Psoas muscle (tissue), 8 donors: Measurements from ENCODE around the gene KRTAP10-5. TPM values are rescaled to one million over a fixed set of nuclear protein-coding genes. Genes with fewer than 3 reads are reported as not detected.
"Not testable (repeated sequence)": the region's sequence is repeated elsewhere in the genome, so short reads cannot be mapped to it uniquely, and the experiment has no call there.

Source experiments
- ATAC-seq, 4 donors: fragments of 200-7000 bp; cut with Tn5 transposase; one replicate each; pipeline ENCODE4 v1.9.1; 2020; ENCODE audit warnings: moderate library complexity in 3 of 4, mild to moderate bottlenecking in 2 of 4
- DNase-seq, 2 donors: peaks; one replicate each; pipeline ENCODE4 v3.0.0-alpha.2; 2020
- H3K27ac ChIP-seq: fragments of 200-600 bp; one replicate; pipeline ENCODE4 v1.8.0; 2022
- H3K27me3 ChIP-seq, 3 donors: fragments of 200-600 bp in 1 of 3; one replicate each; pipeline versions ENCODE4 v1.6.1 to v1.8.0; 2013 to 2022; ENCODE audit warnings: low read length in 2 of 3, mild to moderate bottlenecking in 2 of 3, moderate library complexity in 1 of 3; ENCODE audit not compliant: insufficient read depth in 3 of 3
- H3K36me3 ChIP-seq, 2 donors: fragments of 200-600 bp in 1 of 2; one replicate each; pipeline versions ENCODE4 v1.6.1 to v1.8.0; 2013 to 2022; ENCODE audit warnings: low read depth in 1 of 2, mild to moderate bottlenecking in 1 of 2, moderate library complexity in 1 of 2; ENCODE audit not compliant: insufficient read depth in 1 of 2
- H3K4me1 ChIP-seq: fragments of 200-600 bp; one replicate; pipeline ENCODE4 v1.8.0; 2022
- H3K4me3 ChIP-seq: fragments of 200-600 bp; one replicate; pipeline ENCODE4 v1.8.0; 2022; ENCODE audit warnings: mild to moderate bottlenecking
- H3K9me3 ChIP-seq: fragments of 200-600 bp; one replicate; pipeline ENCODE4 v1.8.0; 2022
- WGBS, 3 donors: extraction: QIAGEN DNeasy Blood & Tissue Kit; methylation state at CpG; one replicate each; pipeline versions ENCODE4 v1.1.6 to v1.1.7; 2013; 5-methylcytosine and 5-hydroxymethylcytosine counted together
- intact Hi-C, 2 donors: fragments of 100-400 bp; cut with DNase I; formaldehyde crosslinking; loops; one replicate each; pipeline versions ENCODE4 v1.11.0 to v1.14.2; 2022
- polyA plus RNA-seq, 3 donors: library from polyadenylated mRNA; stranded (reverse); fragments of 200-250 nt; gene quantifications; one replicate each; pipeline ENCODE4 v1.2.3, GENCODE V29; 2013
- total RNA-seq, 4 donors: library from RNA; stranded (reverse); fragmentation: NEBNext Ultra II Directional in 2 of 4; extraction: Animal tissue kit (Norgen Biotek cat#: 25700) in 2 of 4; gene quantifications; one replicate each; pipeline versions ENCODE4 v1.2.1 to v1.2.4, GENCODE V29; 2021 to 2023
- TF ChIP-seq, protein P1 (sequence below): fragments of 200-600 bp; IDR thresholded peaks from one replicate; pipeline ENCODE4 v1.8.0; 2022; ENCODE audit warnings: antibody characterized with exemption
- donor health status: healthy with polysubstance abuse.
- donor health status: DM: no; HTN: no; CAD: no; lungs with moderate emphysema.
- donor health status: Bipolar disorder and iron deficiency.
- donor health status: healthy.
- donor health status: DM: yes; HTN: yes; CAD: no.
- donor health status: DM: no; HTN: no; CAD: no.
- donor health status: DM: no; HTN: no; CAD: no.
- donor health status: DM: yes; HTN: yes; CAD: no.

Gene KRTAP10-5
- total and polyA plus RNA-seq, 7 donors = not detected

DNA sequence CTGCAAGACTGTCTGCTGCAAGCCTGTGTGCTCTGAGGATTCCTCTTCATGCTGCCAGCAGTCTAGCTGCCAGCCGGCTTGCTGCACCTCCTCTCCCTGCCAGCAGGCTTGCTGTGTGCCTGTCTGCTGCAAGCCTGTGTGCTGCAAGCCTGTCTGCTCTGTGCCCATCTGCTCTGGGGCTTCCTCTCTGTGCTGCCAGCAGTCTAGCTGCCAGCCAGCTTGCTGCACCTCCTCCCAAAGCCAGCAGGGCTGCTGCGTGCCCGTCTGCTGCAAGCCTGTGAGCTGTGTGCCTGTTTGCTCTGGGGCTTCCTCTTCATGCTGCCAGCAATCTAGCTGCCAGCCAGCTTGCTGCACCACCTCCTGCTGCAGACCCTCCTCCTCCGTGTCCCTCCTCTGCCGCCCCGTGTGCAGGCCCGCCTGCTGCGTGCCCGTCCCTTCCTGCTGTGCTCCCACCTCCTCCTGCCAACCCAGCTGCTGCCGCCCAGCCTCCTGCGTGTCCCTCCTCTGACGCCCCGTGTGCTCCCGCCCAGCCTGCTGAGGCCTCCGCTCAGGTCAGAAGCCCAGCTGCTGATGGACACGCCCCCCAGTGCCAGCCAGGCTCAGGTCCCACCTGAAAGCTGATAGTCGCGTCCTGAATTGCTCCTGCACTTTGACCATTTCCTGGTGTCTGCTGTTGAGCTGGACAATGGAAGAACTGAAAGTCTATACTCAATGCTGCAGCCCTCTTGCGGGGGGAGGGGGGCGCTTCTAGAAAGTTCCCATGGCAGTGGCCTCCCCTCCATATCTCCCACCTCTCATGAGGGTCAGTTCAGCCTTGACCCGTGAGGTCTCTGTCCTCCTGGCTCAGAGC is 5.7 kb downstream of the KRTAP10-5 start:
- ATAC-seq (no peak), DNase-seq (no peak)
- no peaks in the 10 kb centered on the region for H3K36me3 ChIP-seq
- H3K4me1 ChIP-seq = no peaks in the 10 kb centered on the region
- H3K9me3 ChIP-seq = peaks cover 15% of the 10 kb centered on the region
- no peak overlapping the region for H3K27ac ChIP-seq
- TF ChIP-seq, protein P1, sequence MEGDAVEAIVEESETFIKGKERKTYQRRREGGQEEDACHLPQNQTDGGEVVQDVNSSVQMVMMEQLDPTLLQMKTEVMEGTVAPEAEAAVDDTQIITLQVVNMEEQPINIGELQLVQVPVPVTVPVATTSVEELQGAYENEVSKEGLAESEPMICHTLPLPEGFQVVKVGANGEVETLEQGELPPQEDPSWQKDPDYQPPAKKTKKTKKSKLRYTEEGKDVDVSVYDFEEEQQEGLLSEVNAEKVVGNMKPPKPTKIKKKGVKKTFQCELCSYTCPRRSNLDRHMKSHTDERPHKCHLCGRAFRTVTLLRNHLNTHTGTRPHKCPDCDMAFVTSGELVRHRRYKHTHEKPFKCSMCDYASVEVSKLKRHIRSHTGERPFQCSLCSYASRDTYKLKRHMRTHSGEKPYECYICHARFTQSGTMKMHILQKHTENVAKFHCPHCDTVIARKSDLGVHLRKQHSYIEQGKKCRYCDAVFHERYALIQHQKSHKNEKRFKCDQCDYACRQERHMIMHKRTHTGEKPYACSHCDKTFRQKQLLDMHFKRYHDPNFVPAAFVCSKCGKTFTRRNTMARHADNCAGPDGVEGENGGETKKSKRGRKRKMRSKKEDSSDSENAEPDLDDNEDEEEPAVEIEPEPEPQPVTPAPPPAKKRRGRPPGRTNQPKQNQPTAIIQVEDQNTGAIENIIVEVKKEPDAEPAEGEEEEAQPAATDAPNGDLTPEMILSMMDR = no peak
- 25 to 37% (median 30%) methylated on average over 15 to 21 of the region's 21 CpGs for WGBS, 3 donors
- intact Hi-C loops = no loop called here
- H3K27me3 ChIP-seq = peaks cover 0 to 34% (median 15%) of the 10 kb centered on the region in 3 donors
- H3K4me3 ChIP-seq = no peak overlapping the region

DNA sequence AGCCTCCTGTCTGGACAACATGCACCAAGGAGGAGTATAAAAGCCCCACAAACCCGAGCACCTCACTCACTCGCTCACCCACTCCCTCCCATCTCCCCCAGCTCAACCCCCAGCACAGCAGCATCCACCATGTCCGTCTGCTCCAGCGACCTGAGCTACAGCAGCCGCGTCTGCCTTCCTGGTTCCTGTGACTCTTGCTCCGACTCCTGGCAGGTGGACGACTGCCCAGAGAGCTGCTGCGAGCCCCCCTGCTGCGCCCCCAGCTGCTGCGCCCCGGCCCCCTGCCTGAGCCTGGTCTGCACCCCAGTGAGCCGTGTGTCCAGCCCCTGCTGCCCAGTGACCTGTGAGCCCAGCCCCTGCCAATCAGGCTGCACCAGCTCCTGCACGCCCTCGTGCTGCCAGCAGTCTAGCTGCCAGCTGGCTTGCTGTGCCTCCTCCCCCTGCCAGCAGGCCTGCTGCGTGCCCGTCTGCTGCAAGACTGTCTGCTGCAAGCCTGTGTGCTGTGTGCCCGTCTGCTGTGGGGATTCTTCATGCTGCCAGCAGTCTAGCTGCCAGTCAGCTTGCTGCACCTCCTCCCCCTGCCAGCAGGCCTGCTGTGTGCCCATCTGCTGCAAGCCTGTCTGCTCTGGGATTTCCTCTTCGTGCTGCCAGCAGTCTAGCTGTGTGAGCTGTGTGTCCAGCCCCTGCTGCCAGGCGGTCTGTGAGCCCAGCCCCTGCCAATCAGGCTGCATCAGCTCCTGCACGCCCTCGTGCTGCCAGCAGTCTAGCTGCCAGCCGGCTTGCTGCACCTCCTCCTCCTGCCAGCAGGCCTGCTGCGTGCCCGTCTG is 6.6 kb downstream of the KRTAP10-5 start, which contains the start of gene KRTAP10-4:
TSS of gene KRTAP10-4 (plus strand) at position 100 of the 827 bp plus-strand sequence. CDS start at position 130, 30 bp downstream.
- ATAC-seq, DNase-seq, intact Hi-C loops, H3K4me1 ChIP-seq, H3K4me3 ChIP-seq, H3K27ac ChIP-seq, H3K36me3 ChIP-seq: not testable (repeated sequence)
- WGBS, 3 donors = 26 to 40% (median 30%) methylated on average over 20 to 22 of the region's 25 CpGs
- Histone ChIP-seq H3K27me3 (peaks cover 0 to 38% (median 18%) of the 10 kb centered on the region in 3 donors), H3K9me3 (peaks cover 15% of the 10 kb centered on the region)

DNA sequence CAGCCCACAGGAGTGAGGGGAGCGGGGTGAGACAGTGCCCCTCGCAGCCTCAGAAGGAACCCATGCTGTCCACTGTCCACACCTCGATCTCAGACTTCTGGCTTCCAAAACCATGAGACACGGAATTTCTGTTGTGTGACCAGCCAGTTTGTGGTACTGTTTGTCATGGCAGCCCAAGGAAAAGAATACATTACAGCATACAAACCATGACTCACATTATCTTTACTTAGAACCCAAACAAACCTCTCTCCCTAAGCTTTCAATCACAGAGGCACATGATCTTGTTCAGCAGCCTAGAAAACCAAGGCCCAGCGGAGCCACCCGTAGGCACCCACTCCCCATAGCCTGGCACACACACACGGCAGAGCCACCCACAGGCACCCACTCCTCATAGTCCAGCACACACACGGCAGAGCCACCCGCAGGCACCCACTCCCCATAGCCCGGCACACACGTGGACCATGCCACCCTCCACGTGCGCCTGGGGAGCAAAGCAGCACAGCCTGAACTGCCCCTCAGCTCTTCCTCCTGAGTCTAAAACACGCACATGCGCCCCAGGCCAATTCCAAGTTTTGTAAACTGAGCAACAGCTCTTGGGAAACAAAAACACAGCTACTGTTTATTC is 7.3 kb downstream of the KRTAP10-5 start:
- TF ChIP-seq, protein P1 = no peak

DNA sequence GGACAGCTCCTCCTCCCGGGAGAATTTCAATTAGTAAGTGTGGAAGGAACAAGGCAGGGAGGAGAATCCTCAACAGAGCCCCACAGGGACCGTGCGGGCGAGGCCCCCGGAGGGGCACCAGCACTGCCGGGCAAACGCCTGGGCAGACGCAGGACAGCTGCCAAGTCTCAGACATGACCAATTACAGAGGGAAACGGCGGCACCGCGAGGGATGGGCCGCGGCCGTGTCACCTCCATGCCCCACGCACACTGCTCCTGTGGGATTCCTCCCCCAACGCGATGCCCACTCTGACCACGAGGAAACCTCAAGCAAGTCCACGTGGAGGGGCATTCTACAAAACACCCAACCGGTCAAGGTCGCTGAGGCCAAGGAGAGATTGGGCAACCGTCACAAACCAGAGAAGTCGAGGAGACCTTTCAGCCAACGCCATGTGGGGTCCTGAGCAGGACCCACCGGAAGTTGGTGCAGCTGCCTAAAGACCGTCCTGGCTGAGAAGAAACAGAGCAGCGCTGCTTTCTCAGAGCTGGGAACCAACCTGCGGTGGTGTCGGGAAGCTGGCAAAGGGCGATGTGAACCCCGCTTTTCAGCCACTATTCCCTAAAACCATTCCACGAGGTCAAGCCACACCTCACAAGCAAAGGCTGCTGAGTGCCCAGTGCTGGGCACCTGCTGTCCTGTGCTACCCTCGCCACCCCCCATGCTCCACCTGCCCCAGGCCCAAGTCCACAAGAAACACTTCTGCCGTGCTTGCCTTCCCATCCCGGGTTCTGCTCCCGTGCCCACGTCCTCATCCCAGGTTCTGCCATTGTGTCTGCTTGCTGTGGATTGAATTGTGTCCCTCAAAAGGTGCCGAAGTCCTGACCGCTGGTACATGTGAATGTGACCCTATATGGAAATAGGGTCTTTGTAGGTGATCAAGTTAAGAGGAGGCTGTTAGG is 8.3 kb downstream of the KRTAP10-5 start:
- WGBS, 3 donors = 88 to 91% (median 88%) methylated on average over 40 of the region's 40 CpGs
- H3K27me3 ChIP-seq = peaks cover 0 to 49% (median 16%) of the 10 kb centered on the region in 3 donors
- peaks cover 10% of the 10 kb centered on the region for H3K9me3 ChIP-seq
- no peak overlapping the region for H3K4me3 ChIP-seq
- no peaks in the 10 kb centered on the region for H3K4me1 ChIP-seq
- TF ChIP-seq, protein P1 = no peak
- DNase-seq (no peak), ATAC-seq (no peak)
- no peaks in the 10 kb centered on the region for H3K36me3 ChIP-seq
- no peak overlapping the region for H3K27ac ChIP-seq
- intact Hi-C loops = no loop called here

More for the DNA sequence above, 7.3 kb downstream of the KRTAP10-5 start:
- no peaks in the 10 kb centered on the region for H3K4me1 ChIP-seq
- intact Hi-C loops = no loop called here
- H3K36me3 ChIP-seq = no peaks in the 10 kb centered on the region
- H3K27me3 ChIP-seq = peaks cover 0 to 39% (median 18%) of the 10 kb centered on the region in 3 donors
- H3K27ac ChIP-seq = no peak overlapping the region
- WGBS, 3 donors = 75 to 82% (median 78%) methylated on average over 15 of the region's 15 CpGs
- DNase-seq (no peak), ATAC-seq (no peak)
- H3K9me3 ChIP-seq = peaks cover 15% of the 10 kb centered on the region
- H3K4me3 ChIP-seq = no peak overlapping the region
